CD14-positive monocyte (primary cell): ENCODE data around the gene DNAH3. TPM values are rescaled to one million over a fixed set of nuclear protein-coding genes. Genes with fewer than 3 reads are reported as not detected.

ENCODE experiments used
- DNase-seq, 3 donors: peaks; one replicate each; pipeline ENCODE4 v3.0.0-alpha.2; 2011 to 2022
- H2AFZ ChIP-seq: 2 replicates; pipeline ENCODE4 v1.6.0; 2012; ENCODE audit warnings: mild to moderate bottlenecking, low read depth, low read length, inconsistent platforms; ENCODE audit not compliant: insufficient read depth, poor library complexity, severe bottlenecking
- H3K27ac ChIP-seq, 2 donors: 1 replicate in 1 of 2; 2 replicates in 1 of 2; pipeline ENCODE4 v1.5.1; 2012 to 2013; ENCODE audit warnings: low read length in 2 of 2, control low read depth in 1 of 2, inconsistent platforms in 1 of 2, low read depth in 1 of 2, mild to moderate bottlenecking in 1 of 2
- H3K27me3 ChIP-seq, 2 donors: one replicate each; pipeline versions ENCODE4 v1.6.0 to v1.6.1; 2011 to 2013; ENCODE audit warnings: low read length in 2 of 2; ENCODE audit not compliant: control insufficient read depth in 2 of 2, insufficient read depth in 2 of 2
- H3K36me3 ChIP-seq, 2 donors: replicated peaks in 1 of 2; 1 replicate in 1 of 2; 2 replicates in 1 of 2; pipeline versions ENCODE4 v1.5.1 to v1.6.1; 2012 to 2013; ENCODE audit warnings: low read length in 2 of 2, control low read depth in 1 of 2, inconsistent platforms in 1 of 2, mild to moderate bottlenecking in 1 of 2; ENCODE audit not compliant: insufficient read depth in 2 of 2, control insufficient read depth in 1 of 2
- H3K4me1 ChIP-seq, 2 donors: 1 replicate in 1 of 2; 2 replicates in 1 of 2; pipeline versions ENCODE4 v1.5.1 to v1.6.1; 2012 to 2013; ENCODE audit warnings: low read length in 2 of 2, control low read depth in 1 of 2, inconsistent platforms in 1 of 2, mild to moderate bottlenecking in 1 of 2, moderate library complexity in 1 of 2; ENCODE audit not compliant: insufficient read depth in 2 of 2, control insufficient read depth in 1 of 2
- H3K4me2 ChIP-seq: replicated peaks from 2 replicates; pipeline ENCODE3; 2012; ENCODE audit warnings: low read length, moderate library complexity, mild to moderate bottlenecking; ENCODE audit not compliant: poor library complexity, severe bottlenecking; ENCODE audit errors: extremely low read depth
- H3K4me3 ChIP-seq, 3 experiments: fragments of 200-600 bp in 1 of 3; sonication (generic) in 1 of 3; replicated peaks in 1 of 3; 1 replicate in 2 of 3; 2 replicates in 1 of 3; pipeline ENCODE4 v1.5.1; 2011 to 2013; ENCODE audit warnings: low read length in 3 of 3, mild to moderate bottlenecking in 3 of 3, control low read depth in 2 of 3, low read depth in 2 of 3, inconsistent platforms in 1 of 3, moderate library complexity in 1 of 3
- H3K79me2 ChIP-seq: 2 replicates; pipeline ENCODE4 v1.6.0; 2012; ENCODE audit warnings: mild to moderate bottlenecking, control low read depth, inconsistent platforms, low read length, moderate library complexity; ENCODE audit not compliant: insufficient read depth
- H3K9ac ChIP-seq: 2 replicates; pipeline ENCODE4 v1.6.0; 2017; ENCODE audit warnings: low read length, mild to moderate bottlenecking; ENCODE audit not compliant: insufficient read depth, poor library complexity, severe bottlenecking
- H3K9me3 ChIP-seq, 2 donors: replicated peaks in 1 of 2; 1 replicate in 1 of 2; 2 replicates in 1 of 2; pipeline versions ENCODE4 v1.5.1 to v1.6.1; 2012 to 2013; ENCODE audit warnings: low read length in 2 of 2, control low read depth in 1 of 2; ENCODE audit not compliant: control insufficient read depth in 1 of 2, insufficient read depth in 1 of 2
- H4K20me1 ChIP-seq: 2 replicates; pipeline ENCODE4 v1.6.0; 2012; ENCODE audit warnings: mild to moderate bottlenecking, low read length, control low read depth, moderate library complexity; ENCODE audit not compliant: insufficient read depth
- H3K27ac Mint-ChIP-seq, 7 donors: one replicate each; pipeline ENCODE4 v1.8.0; 2020; ENCODE audit warnings: mild to moderate bottlenecking in 7 of 7, mixed read lengths in 7 of 7, moderate library complexity in 6 of 7, inconsistent platforms in 2 of 7
- H3K27me3 Mint-ChIP-seq, 3 donors: one replicate each; pipeline ENCODE4 v1.8.0; 2021 to 2022; ENCODE audit warnings: low read depth in 3 of 3, mild to moderate bottlenecking in 3 of 3, mixed read lengths in 3 of 3, moderate library complexity in 3 of 3, inconsistent platforms in 1 of 3
- H3K36me3 Mint-ChIP-seq, 2 donors: one replicate each; pipeline ENCODE4 v1.8.0; 2020; ENCODE audit warnings: mixed read lengths in 2 of 2, inconsistent platforms in 1 of 2, mild to moderate bottlenecking in 1 of 2
- H3K4me1 Mint-ChIP-seq: one replicate; pipeline ENCODE4 v1.8.0; 2020; ENCODE audit warnings: mild to moderate bottlenecking, mixed read lengths
- H3K4me3 Mint-ChIP-seq, 2 donors: one replicate each; pipeline ENCODE4 v1.8.0; 2020; ENCODE audit warnings: mild to moderate bottlenecking in 2 of 2, mixed read lengths in 2 of 2, moderate library complexity in 1 of 2
- H3K9me3 Mint-ChIP-seq, 7 donors: one replicate each; pipeline ENCODE4 v1.8.0; 2020 to 2022; ENCODE audit warnings: mixed read lengths in 7 of 7, mild to moderate bottlenecking in 6 of 7, moderate library complexity in 6 of 7, inconsistent platforms in 2 of 7
- CTCF ChIP-seq: fragments of 200-600 bp; IDR thresholded peaks from one replicate; pipeline ENCODE4 v1.8.0; 2022; ENCODE audit warnings: antibody characterized with exemption, mild to moderate bottlenecking
- WGBS: methylation state at CpG from one replicate; pipeline ENCODE4 v1.1.5; 2013; ENCODE audit warnings: missing lambda C conversion rate; ENCODE audit not compliant: insufficient coverage; 5-methylcytosine and 5-hydroxymethylcytosine counted together
- intact Hi-C, 2 donors: fragments of 100-400 bp; cut with micrococcal nuclease; formaldehyde crosslinking; loops; one replicate each; pipeline versions ENCODE4 v1.15.0 to v1.15.1; 2023
- polyA plus RNA-seq, 3 donors: library from polyadenylated mRNA; depleted of rRNA in 1 of 3; unstranded in 2 of 3; stranded (reverse) in 1 of 3; fragments of 300-500 nt in 2 of 3; fragments of >200 nt in 1 of 3; fragmentation: Illumina TruSeq in 2 of 3; gene quantifications; 1 replicate in 2 of 3; 2 replicates in 1 of 3; pipeline ENCODE4 v1.2.3, GENCODE V29; 2012 to 2021

Gene DNAH3
- polyA plus RNA-seq, 3 donors: not detected

GRCh38 chr16:21164521-21165168, 14.0 kb upstream of the DNAH3 start:
- no peaks in the 10 kb centered on the region for H3K27me3 ChIP-seq
- DNase-seq: no peak
- H3K27ac ChIP-seq: no peak overlapping the region
- no peak overlapping the region for H3K4me3 Mint-ChIP-seq
- H2AFZ ChIP-seq: no peak overlapping the region
- peaks cover 0 to 2% (median 2%) of the 10 kb centered on the region in 3 donors for H3K27me3 Mint-ChIP-seq
- no peak overlapping the region for H3K4me2 ChIP-seq
- H3K9me3 ChIP-seq: no peaks in the 10 kb centered on the region
- H3K4me3 ChIP-seq: no peak overlapping the region
- no peak overlapping the region for H3K27ac Mint-ChIP-seq
- WGBS: 96% methylated on average over 4 of the region's 7 CpGs
- H3K9ac ChIP-seq: no peak overlapping the region
- H3K36me3 ChIP-seq: peaks cover 17 to 55% of the 10 kb centered on the region in 2 donors
- no peak for TF ChIP-seq CTCF
- H3K4me1 ChIP-seq: peaks cover 3% of the 10 kb centered on the region in 2 donors
- no peaks in the 10 kb centered on the region for H3K9me3 Mint-ChIP-seq
- peaks cover 3% of the 10 kb centered on the region for H4K20me1 ChIP-seq
- intact Hi-C loops: no loop called here
- peaks cover 4% of the 10 kb centered on the region for H3K4me1 Mint-ChIP-seq
- no peaks in the 10 kb centered on the region for H3K79me2 ChIP-seq
- peaks cover 44 to 48% of the 10 kb centered on the region in 2 donors for H3K36me3 Mint-ChIP-seq

DNA sequence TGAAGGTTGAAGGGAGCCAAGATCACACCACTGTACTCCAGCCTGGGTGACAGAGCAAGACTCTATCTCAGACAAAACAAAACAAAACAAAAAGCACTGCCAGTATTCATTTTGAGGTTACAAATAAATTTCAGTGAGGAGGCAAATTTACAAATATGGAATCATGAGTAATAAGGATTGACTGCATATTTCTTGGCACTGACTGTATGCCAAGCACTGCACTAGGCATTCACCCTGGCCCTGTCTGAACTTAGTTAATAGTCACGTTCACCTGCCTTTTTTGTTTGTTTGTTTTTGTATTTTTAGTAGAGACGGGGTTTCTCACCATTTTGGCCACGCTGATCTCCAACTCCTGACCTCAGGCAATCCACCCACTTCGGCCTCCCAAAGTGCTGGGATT, 12.9 kb upstream of the DNAH3 start:
- H3K36me3 ChIP-seq: peaks cover 17 to 55% of the 10 kb centered on the region in 2 donors
- no peak overlapping the region for H3K27ac ChIP-seq
- H3K4me2 ChIP-seq: no peak overlapping the region
- H3K4me3 Mint-ChIP-seq: no peak overlapping the region
- WGBS: no CpG with 5 or more reads among the region's 4 CpGs
- peak overlapping the region in 2 of 7 donors; percentile 23 to 63 for H3K27ac Mint-ChIP-seq
- no peaks in the 10 kb centered on the region for H3K9me3 ChIP-seq
- peaks cover 44 to 47% of the 10 kb centered on the region in 2 donors for H3K36me3 Mint-ChIP-seq
- H3K9me3 Mint-ChIP-seq: no peaks in the 10 kb centered on the region
- no peak for TF ChIP-seq CTCF
- peaks cover 13% of the 10 kb centered on the region for H3K4me1 Mint-ChIP-seq
- H3K79me2 ChIP-seq: peaks cover 3% of the 10 kb centered on the region
- H4K20me1 ChIP-seq: peaks cover 3% of the 10 kb centered on the region
- peaks cover 0 to 2% (median 2%) of the 10 kb centered on the region in 3 donors for H3K27me3 Mint-ChIP-seq
- H2AFZ ChIP-seq: no peak overlapping the region
- DNase-seq: no peak
- no peaks in the 10 kb centered on the region for H3K27me3 ChIP-seq
- H3K4me1 ChIP-seq: peaks cover 10 to 14% of the 10 kb centered on the region in 2 donors
- no peak overlapping the region for H3K4me3 ChIP-seq
- no peak overlapping the region for H3K9ac ChIP-seq
- intact Hi-C loops: no loop called here
